HG03060 (cell line): ENCODE measurements around the gene PLCH1.
A peak's percentile ranks its signal among the peaks of the same experiment; 100 is the strongest.

Experiments used
- ATAC-seq: cut with Tn5 transposase; IDR thresholded peaks from one replicate; pipeline ENCODE4 v1.9.1; 2021; ENCODE audit warnings: low read depth, moderate number of reproducible peaks; ENCODE audit not compliant: unreplicated experiment

The PLCH1 gene

DNA sequence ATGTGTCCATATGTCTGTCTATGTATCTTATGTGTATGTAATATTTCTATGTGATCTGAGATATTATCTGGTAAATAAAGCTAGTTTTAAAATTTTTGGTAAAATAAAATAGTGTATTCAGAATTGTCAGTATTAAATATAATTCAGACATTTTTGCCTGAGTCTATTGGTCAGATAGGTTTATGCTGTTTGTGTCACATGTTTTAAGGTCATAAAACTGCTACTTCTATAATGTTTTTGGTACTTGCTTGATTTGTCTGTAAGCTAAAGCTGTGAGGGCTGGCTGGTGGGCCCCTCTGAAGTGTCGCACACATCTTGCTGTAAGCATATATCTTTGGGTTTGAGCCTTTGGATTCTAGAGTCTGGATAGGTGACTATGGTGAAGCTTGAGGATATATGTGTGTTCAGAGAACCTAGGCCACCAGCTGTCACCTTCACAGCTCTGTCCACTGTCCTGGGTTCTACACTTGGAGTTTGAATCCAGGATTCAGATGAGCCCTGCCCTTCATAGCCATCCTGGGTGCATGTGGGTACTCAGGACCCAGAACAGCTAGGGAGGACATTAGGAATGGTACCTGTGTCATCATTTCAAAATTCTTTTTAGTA, 379.6 kb downstream of the PLCH1 start:
- no peak for ATAC-seq

DNA sequence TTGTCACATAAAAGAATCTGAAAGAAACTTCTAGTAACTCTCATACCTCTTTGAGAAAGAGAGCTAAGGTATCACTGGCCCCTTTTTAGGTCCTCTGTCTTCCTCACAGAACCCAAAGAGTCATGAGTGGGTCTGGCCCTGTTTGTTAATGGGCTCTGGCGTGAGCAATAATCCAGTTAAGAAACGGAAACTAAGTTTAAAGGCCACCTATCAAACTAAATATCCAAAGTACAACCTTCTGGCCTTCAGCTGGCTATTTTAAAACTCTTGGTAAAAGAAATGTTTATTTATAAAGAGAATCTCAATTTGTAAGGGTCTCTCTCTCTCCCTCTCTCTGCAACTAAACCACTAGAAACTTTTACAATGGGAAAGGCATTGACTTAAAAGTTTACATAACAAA, 380.4 kb downstream of the PLCH1 start:
- ATAC-seq: no peak

DNA sequence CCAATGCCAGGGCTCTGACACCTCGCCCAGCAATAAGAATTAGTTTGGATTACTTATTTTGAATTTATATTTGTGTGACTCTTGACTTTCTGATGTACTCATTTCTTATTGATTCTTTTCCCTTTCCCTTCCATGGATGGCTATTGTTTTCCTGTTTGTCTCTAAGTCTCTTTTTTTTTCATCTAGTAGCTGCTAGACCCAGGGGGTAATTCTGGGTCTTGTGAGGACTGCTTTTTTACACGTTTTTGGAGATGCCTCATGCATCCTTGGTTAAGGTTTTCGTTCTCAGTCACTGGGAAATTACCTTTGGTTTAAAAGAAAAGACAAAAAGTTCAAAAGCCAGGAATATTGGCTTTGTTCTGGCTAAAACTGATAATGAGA, 381.2 kb downstream of the PLCH1 start:
- no peak for ATAC-seq

DNA sequence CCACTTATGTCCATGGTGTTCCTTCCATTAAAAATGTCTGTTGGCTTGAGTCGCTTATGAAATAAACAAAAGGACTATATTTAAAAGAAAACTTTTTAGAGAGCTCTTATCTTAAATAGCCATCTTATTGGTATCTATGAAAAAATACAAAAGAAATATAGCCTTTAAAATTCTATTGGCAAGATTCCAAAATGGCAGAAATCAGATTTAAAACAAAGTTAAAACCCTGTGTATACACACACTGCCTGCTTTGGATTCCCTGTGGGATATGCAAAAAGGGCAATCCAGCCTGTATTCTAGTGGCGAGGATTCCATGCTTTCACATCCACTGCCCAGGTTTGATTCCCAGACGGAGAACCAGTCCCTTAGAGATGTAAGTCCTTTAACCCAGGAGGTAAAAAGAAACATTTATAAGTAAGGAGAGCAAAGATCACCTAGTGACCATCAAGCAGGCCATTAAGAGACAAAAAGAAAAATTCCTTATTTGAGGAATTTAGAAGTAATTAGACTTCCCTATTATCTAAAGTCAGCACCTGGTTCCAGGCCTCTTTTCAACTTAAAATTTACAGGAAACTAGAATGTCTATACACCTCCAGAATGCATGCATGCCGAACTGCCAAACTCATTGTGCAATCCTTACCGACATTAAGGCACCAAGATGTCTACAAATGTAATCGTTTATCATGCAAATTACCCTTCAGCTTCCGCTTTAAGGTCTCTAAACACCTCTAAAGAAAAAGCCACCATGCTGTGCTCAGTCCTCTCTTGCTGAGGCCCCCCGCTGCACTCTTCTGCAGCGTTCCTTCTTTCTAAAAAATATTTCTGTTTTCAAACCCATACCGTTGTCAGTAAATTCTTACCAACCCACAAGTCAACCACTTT, 381.8 kb downstream of the PLCH1 start:
- ATAC-seq: no peak

DNA sequence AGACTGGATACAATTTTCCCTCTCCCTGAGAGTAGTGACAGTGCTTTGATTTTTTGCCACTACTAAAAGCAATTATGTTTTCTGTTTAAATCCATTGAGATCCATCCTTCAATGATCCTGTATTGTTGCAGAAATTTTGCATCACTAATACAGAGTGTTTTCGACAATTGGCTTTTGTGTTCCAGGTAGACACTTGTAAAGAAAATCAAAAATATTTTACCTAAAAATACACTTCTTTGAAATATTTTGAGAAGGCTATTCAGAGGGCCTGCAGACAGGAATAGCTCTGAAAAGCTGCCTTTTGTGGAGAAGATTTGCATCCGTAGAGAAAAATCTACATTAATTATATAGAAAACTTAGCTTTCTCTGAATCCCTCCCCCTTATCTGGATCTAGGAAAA, 384.6 kb downstream of the PLCH1 start:
- no peak for ATAC-seq

DNA sequence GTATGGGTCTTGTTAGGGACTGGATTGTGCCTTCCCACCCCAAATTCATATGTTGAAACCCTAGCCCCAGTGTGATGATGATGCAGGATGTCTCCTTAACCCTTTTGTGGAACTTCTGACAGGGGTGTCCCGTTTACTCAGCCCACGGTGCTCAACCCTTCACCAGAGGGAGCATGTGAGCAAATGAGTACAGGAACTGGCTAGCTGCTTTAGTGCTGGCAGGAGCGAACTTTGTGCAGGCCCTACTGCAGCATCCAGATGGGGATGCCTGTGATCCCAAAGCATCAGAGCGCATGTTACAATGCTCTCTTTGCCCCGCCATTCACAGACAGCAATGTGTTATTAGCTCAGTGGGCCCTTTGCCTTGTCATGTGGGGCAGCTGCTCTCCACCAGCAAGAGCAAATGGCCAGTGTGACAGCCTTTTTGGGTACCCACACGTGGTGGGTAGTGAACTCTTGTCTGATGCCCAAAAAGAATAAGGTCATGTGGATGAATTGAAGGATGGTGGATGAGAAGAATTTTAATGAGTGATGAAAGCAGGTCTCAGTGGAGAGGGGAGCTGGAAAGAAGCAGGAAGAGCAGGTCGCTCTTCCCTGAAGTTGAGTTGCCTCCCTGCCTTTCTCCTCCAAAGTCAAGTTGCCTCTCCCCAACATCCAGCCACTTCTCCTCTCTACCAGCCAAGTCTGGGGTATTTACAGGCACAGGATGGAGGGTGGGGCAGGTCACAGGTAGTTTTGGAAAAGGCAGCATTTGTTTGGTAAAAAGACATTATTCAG, 388.1 kb downstream of the PLCH1 start:
- ATAC-seq: no peak

DNA sequence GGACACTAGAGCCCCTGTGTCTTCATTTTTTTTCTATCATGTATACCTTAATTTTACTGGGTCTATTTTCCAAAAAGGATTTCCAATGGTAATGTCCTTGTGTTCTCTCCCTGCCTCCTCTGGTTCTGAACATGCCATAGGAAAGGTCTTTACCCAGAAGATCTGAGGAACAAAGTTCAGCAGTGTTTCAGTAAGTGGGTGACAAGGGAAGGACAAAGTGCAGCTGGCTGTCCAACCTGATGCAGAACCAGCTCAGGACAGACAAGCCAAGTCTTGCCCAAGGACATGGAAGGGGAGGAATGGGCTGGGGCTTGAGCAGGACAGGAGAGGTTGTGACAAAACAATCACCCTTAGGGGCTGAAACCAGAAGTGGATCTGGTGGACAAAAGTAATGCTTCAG, 390.2 kb downstream of the PLCH1 start:
- no peak for ATAC-seq

DNA sequence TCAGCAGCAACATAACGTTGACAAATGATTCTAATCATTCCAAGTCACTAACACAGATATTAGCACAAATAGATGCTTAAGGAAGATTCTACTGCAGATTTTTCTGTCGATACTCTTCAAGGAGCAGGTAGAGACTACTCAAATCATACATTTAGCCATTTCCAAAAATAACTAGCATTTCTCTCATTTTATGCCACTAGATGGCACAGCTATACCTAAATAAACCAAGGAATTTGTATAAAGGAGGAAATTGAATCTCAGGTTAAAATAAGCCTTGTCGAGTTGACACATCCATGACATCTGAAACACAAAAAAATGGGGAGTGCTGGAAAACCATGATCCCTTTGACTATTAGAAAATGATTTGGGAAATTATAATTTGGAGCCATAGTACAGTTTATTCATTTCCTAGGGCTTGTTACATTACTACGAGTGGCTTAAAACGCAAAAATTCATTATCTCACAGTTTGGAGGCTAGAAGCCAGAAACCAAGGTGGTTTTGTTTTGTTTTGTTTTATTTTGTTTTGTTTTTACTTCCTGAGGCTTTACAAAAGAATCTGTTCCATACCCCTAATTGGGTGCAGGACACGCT, 391.9 kb downstream of the PLCH1 start:
- ATAC-seq: no peak

DNA sequence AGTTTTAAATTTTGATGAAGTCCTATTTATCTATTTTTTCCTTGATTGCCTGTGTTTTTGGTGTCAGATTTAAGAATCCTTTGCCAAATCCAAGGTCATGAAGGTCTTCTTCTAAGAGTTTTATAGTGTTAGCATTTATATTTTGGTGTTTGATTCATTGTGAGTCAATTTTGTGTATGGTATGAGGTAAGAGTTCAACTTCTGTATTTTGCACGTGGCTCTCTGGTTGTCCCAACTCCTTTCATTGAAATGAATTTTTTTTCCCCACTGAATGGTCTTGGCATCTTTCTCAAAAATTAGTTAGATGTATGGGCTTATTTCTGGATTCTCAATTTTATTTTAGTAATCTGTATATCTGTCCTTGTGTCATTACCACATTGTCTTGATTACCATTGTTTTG, 394.3 kb downstream of the PLCH1 start:
- ATAC-seq: no peak

DNA sequence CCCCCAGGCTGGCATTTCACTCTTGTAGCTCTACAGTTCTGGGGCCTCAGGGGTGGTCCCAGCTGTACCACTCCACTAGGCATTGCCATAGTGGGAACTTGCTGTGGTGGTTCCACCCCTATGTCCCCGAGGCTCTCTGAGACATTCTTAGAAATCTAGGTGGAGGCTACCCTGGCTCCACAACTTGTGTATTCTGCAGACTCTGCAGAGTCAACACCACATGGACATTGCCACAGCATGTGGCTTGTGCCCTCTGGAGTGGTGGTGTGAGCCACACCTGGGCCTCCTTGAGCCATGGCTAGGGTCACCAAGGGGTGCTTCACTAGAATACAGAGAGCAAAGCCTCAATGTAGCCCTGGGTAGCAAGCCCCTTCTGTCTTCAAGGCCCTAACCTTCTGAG, 397.0 kb downstream of the PLCH1 start:
- ATAC-seq: no peak

DNA sequence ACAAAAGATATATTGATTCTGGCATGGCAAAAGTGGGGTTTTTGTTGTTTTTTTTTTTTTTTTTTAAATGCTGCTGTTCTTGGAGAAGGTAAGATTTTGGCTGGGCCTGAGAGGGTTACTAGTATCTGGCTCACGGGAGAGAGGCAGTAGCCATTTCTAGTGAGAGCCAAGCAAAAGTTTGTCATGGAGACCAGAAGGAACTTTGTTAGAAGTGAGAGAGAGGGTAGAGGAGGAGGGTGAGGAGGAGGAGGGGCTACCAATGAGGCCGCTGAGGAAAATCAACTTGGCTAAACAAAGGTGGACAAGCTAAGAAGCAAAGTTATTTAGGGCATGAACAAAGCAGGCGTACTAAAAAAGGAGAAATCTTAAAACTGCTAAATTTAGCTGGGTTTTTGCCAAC, 402.5 kb downstream of the PLCH1 start:
- no peak for ATAC-seq

DNA sequence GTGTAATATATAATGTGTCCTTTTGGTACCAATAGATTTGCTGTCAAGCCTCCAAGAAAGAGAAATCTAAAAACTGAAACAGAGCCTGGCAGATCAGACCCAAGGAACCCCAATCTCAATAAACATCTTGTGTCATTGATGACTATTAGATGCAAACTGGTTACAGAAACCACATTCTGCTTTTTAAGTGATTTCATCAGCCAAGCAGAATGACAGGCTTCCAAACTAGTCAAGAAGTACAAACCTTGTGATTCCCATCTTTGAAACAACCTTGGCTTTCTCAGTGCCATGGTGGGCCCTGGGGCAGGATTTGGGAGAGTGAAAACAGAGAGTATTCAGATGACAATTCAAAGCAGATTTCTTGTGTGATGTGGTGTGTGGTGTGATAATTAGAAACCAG, 405.8 kb downstream of the PLCH1 start:
- no peak for ATAC-seq

DNA sequence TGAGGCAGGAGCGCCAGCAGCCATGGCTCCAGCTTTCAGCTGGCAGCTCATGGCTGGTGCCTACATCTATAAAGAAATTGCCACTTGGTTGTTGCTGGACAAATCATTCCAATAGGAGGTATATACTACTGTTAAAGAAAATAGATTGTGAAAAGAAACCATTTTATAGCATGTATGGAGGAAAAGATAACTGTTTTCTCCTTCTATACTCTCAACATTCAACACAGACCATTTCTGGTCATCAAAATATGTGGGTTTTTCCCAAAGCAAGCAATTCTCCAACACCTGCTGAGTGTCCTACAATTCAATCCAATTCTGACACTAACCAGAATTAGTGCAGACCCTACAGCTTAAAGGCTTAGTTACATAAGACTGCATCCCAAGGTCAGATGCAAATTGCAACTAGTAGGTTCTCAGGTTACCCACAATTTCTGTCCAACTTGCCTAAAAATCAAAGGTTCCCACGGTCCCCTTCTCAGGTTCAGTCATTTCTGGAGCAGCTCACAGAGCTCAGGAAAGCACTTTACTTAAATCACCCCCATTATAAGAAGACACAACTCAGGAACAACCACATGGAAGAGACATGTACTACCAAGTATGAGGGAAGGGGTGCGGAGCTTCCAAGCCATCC, 409.0 kb downstream of the PLCH1 start:
- no peak for ATAC-seq

DNA sequence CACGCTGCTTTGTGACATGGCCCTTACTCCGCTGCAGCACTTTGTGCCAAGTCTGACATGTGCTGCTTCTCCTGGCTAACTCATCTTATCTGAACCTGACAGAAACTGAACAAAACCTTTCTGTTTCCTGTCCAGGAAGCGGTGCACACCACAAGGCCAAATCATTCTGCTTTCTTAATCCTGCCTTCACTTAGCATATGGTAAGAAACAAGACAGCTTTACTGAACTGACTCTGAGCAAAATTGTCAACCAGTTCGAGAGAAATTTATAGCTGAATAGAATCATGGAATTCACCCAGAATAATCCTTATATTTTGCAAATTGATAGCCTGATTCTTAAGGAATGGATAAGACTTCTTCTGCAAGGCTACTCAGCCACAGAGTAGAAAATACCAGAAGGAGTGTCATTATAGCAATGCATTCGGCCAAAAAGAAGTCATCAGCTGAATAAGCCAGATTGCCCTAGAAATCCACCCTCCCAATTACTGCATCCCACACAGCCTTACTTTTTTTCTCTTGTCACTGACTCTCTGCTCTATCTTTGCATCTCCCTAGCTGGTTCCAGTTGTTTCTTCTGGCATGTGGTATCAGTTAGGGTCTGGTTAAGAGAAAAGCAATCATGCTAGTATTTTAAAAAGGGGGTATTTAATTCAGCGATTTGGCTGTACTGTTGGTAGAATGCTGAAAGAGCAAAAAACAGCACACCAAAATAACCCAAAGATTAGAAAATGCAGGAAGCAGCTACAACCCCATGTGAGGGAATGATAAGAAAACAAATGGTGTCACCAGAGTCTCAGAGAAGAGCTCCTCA, 409.8 kb downstream of the PLCH1 start:
- peak; percentile 89 for ATAC-seq

DNA sequence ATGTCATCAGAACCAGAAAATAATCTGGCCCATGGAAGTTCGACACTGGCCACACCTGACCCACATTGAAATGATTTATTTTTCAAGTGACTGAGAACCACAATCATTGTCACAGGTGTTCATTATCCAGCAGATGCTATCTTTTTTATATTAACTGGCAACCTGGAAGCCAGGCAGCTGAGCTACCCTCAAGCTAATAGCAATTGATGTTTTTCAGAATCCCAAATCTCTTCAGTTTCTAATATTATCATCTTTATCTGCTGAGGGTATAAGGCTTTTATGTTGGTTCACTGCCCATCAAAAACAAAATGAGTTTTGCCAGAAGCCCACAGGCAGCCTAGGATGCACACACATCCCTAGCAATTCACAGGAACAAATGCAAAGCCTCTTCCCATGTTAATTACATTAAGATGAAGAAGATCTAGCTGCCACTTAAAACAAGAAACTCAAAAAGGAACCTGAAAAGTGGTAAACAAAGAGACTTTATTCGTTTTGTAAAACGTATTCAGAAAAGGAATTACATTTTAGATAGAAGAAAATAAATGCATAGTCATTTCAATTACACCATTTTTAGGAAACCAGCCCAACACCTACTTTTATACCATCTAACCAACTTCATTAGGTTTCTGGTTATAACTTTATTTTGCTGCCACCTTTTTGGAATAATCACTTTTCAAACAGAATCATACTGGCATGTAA, 410.5 kb downstream of the PLCH1 start:
- ATAC-seq: no peak

DNA sequence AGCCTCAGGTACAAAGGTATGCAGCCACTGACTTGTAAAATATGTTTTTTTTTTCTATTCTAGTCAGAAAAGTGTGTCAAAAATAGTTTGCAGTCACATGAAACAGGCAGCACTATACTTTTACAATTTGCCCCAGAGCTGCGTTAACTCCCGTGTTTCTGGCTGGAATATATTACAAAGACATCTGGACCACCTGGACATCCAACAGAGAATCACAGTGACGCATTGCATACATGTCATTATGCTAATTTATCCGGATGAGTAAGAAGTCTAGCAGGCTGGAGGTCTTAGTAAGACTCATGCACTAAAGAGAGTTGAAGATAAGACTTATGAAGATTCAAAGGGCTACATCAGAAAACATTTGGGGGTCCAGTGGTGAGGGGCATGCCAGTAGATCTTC, 412.2 kb downstream of the PLCH1 start:
- no peak for ATAC-seq

DNA sequence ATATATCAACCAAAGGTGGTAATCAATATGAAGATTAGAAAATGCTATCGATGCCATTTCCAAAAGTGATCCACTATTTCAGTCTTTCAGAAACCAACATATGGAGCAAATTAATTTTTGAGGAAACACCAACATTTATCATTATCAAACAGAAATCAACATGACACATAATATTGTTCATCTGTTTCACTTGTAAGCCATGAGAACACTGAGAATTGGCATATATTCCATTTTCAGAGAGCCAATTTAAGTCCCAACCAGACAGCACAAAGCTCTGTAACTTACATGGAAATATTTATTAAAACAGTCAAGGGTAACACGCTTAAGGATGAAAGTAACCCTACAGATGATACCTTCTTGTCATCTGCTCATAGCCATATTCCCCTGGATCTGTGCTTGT, 413.8 kb downstream of the PLCH1 start:
- no peak for ATAC-seq

DNA sequence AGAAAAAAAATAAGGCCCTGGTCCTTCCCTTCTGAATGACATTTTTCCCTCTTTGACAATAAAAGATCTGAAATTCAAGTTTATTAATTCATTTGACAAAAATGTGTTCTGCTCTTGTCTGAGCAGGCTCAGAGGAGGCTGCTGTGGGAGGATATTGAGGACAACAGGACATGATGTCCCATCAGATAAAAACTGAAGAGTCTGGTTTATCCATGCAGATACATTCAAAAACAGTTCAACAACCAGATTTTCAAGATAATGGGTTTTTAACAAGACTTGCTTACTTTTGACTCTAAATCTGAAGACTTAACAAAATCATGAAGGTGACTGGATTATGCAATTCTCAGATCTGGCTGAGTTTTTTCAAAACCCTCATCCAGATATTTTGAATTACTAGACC, 414.5 kb downstream of the PLCH1 start:
- no peak for ATAC-seq

DNA sequence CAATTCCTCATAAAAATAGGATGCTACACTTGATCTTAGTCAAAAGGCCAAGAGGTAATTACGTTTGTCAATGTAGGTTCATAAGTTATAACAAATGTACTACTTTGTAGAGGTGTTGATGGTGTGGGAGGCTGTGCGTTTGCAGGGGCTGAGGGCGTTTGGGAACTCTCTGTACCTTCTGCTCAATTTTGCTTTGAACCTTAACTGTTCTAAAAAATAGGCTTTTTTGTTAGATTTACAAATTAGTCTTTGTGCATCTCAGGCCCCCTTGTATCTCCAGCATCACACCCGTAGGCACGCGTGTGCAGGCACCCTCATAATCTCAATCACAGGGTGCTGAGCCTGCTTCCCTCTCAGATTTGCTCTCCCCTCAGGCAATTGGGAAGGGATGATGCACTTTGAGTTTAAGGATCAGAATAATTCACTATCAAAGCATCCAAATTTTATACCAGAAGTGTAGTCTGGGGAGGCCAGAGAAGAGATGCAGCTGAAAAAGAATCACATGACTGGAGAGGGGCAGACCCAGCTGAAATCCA, 415.3 kb downstream of the PLCH1 start:
- no peak for ATAC-seq
